ENCODE measurements around the gene IL10RB.
"Not testable (repeated sequence)": the region's sequence is repeated elsewhere in the genome, so short reads cannot be mapped to it uniquely, and the experiment has no call there.

IL10RB gene

DNA sequence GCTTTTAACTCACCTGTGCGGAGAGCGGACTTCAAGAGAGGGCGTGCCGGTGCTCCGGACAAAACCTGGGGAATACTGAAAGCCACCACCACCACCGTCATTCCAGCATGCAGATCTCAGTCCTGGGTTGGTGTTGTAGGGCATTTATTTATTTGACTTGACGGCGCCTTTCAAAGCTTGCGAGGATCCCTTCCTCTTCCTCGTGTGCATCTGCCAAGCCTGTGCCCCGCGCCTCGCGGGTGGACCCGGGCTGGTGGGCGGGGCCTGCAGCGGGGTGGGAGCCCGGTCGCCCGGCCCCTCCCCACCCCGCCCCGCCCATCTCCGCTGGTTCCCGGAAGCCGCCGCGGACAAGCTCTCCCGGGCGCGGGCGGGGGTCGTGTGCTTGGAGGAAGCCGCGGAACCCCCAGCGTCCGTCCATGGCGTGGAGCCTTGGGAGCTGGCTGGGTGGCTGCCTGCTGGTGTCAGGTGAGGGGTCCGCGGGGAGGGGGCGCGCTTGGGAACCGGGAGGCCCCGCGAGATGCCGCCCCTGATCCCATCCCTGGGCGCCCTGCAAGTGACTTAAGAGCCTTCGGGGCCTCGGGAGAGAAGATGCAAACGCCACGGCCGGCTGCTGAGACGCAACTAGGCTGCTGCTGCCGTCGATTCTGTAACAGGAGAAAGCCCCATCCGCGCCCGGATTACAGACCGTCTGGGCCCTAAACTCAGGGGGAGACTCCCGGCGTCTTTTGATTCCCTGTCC lies at the start of gene IL10RB:
Gene IL10RB, plus strand, starts transcription at position 318 of the 739 bp plus-strand sequence. Its CDS starts 99 bp downstream, at position 417.
- ATAC-seq = peak; percentile 57 to 66

DNA sequence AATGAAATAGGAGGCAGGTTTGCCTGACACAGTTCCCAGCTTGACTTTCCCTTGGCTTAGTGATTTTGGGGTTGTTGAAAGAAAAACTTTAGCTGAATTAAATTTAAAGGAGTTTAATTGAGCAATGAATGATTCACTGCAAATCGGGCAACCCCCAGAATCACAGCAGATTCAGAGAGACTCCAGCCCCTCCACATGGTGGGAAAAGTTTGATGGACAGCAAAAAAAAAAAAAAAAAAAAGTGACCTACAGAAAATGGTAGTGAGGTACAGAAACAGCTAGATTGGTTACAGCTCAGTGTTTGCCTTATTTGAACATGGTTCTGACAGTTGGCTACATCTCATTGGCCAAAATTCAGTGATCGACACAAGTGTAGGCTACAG lies 49.0 kb upstream of the IL10RB start:
- ATAC-seq = no peak

DNA sequence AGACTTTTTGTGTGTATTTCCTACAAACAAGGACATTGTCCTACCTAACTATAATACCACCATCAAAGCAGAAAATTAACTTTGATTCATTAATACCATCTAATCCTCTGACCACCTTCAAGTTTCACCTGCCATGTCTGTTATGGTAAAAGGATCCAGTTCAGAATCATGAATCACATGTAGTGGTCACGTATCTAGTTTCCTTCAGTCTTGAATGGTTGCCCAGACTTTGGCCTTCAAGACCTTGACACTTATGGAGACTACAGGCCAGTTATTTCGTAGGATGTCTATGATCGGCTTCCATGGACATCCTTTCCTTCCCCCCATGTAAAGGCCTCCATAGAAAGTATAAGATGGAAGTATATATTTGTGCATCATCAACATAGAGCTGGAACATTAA lies 46.9 kb upstream of the IL10RB start:
- ATAC-seq = no peak

DNA sequence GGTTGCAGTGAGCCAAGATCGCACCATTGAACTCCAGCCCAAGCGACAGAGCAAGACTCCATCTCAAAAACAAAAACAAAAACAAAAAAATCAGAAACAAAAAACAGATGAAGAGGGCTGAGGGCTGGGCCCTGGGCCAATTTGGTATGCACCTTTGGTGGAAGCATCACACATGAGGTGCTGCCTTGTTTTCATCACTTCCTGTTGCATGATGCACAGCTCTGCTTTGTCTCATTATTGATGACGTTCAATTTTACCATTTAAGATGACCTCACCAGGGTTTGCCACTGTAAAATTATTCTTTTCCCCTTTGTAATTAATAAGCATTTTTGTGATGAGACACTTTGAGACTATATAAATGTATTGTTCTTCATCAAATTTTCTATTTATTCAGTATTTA lies 46.2 kb upstream of the IL10RB start:
- ATAC-seq = no peak

DNA sequence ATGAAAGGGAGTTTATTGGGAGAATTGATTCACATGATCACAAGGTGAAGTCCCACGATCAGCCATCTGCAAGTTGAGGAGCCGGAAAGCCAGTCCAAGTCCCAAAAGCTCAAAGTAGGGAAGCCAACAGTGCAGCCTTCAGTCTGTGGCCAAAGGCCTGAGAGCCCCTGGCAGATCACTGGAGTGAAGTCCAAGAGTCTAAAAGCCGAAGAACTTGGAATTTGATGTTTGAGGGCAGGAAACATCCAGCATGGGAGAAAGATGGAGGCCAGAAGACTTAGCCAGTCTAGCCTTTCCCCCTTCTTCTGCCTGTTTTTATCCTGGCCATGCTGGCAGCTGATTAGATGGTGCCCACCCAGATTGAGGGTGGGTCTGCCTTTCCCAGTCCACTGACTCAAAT lies 40.8 kb upstream of the IL10RB start:
- not testable (repeated sequence) for ATAC-seq

DNA sequence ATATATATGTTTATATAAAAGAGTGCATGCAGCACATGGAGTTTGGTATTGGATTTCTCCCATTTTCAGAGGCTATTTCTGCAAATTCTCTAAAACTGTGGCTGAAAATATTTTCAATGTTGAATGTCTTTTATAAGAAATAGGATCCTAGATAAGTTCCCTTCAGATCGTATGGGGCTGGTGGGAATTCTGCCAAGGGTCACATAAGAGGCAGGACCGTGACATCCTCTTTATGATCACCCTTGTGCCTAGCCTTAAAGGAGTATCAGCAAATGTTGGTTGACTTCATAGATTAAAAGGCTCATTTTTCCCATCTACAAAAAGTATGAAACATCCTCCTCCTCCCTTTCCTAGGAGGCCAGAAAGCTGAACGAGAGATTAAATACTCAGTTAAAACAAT lies 37.7 kb upstream of the IL10RB start:
- no peak for ATAC-seq

DNA sequence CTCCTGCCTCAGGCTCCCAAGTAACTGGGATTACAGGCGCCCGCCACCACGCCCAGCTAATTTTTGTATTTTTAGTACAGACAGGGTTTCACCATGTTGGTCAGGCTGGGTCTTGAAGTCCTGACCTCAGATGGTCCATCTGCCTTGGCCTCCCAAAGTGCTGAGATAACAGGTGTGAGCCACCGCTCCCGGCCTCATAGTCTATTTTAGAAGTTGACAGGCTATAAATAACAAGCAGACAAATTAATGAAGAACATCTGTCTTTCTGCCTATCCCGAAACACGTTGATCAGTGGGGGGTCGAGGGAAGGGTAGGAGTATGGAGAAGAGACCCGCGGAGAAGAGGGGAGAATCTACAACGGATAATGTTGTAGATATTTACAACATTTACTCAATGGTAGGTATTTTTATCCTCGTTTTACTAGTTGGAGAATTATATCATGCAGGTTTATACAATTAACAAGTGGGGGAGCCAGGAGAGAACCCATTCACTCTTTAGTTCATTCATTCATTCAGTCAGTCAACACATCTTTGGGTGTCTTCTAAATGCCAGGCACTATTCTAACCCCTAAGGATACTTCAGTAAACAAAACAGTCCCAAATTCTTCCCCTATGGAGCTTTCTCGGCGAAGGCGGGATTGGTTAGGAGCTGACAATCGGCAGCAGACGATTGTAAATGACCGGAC lies 36.9 kb upstream of the IL10RB start:
- no peak for ATAC-seq

DNA sequence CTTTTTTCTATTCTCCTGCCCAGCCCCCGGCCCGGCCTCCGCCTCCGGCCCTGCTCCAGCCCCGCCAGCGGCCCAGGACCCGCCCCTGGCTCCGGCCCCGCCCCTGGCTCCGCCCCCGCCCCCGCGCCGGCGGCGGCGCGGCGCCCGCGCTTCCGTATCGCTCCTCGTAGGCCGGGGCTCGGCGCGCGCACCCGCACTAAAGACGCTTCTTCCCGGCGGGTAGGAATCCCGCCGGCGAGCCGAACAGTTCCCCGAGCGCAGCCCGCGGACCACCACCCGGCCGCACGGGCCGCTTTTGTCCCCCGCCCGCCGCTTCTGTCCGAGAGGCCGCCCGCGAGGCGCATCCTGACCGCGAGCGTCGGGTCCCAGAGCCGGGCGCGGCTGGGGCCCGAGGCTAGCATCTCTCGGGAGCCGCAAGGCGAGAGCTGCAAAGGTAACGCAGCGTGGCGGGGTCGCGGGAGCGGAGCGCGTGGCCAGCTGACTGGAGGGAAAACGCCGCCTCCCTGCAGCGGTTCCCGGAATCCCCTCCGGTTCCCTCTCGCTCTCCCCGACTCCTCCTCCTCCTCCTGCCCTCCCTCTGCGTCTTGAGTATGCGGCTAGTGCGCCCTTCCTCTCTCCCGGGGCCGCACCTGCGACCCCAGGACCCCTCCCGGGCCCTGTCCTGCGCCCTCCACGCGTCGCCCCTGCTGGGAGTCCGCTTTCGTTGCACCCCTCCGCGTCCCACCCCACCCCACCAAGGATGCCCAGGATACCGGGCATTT lies 36.2 kb upstream of the IL10RB start, which contains the start of gene IFNAR2:
Gene IFNAR2, plus strand, starts transcription at position 155 of the 761 bp plus-strand sequence. CDS start 11,985 bp downstream, outside the sequence.
- peak; percentile 52 to 58 for ATAC-seq

DNA sequence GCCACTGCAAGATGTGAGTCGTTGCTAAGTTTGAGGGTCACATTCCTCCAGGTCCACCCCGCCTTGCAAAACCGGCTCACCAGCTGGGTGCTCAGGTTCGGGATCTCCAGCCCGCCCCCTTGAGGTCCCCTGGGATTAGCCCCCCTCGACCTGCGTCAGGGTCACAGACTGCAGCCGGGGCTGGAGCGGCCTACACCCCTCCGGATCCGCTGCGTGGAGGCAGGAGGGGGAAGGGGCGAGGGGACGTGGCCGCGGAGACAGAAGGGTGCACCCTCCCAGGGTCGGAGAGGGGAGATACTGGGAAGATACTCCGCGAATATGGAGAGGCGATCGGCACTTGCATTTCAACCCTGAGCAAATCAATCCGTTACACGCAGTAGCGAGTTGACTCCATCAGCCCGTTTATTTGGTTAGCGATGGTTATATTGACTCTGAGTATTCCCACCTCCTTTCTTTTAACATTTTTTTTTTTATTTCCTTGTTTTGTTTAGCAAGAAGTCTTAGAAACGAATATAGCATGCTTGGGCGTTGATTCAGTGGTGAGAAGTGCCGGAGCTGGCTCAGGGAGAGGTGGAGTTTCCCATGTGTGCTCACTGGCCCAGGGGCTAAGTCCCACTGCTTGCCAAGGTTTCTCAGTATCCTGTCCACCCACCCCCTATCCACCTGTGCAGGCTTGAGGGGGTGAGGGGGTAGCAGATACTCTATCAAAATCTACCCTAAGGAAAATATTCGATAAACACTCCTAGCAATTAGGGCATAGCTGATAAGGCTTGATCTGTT lies 35.4 kb upstream of the IL10RB start:
- ATAC-seq = peak; percentile 3 to 4

DNA sequence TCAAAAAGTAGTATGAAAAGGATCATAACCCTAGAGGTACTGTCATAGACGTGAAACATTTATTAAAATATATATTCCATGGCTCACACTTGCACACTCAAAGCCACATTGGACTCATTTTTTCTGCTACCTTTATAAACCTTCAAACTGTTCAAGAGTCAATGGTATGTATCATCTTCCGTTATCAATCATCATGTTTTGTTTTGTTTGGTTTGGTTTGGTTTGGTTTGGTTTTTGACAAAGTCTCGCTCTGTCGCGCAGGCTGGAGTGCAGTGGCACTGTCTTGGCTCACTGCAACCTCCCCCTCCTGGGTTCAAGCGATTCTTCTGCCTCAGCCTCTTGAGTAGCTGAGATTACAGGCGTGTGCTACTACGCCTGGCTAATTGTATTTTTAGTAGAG lies 34.6 kb upstream of the IL10RB start:
- peak; percentile 84 to 85 for ATAC-seq

DNA sequence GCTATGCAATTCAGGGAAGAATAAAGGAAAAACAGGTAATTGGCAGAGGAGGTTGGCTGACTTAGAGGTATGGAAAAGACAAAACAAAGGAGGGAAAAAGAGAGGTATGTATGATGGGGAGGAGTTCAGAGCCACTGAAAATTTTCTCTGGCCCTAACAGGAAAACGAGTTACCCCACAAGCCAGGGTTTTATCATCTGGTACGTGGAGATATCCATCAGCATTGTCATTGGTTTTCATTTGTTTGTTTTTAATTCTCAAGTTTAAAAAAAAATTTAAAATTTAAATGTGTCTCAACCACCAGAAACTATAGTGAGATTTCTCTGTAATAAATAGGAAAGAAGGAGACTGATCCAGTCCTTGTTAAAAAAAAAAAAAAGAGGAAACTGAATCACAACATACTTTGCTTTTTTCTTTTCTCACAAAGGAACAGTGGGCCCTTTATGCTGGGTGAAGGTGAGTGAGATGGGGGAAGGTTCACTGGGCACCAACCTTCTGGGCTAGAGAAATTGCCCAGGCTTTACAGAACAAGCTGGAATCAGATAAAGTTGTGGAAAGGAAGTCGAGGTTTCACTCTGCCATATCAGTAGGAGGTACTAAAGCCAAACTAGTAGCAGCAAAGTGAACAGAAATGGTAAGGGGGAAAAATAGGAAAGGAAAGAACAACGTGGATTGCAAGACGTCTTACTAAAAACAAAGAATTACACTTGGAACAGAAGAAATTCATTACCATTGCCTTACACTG lies 33.7 kb upstream of the IL10RB start:
- no peak for ATAC-seq

DNA sequence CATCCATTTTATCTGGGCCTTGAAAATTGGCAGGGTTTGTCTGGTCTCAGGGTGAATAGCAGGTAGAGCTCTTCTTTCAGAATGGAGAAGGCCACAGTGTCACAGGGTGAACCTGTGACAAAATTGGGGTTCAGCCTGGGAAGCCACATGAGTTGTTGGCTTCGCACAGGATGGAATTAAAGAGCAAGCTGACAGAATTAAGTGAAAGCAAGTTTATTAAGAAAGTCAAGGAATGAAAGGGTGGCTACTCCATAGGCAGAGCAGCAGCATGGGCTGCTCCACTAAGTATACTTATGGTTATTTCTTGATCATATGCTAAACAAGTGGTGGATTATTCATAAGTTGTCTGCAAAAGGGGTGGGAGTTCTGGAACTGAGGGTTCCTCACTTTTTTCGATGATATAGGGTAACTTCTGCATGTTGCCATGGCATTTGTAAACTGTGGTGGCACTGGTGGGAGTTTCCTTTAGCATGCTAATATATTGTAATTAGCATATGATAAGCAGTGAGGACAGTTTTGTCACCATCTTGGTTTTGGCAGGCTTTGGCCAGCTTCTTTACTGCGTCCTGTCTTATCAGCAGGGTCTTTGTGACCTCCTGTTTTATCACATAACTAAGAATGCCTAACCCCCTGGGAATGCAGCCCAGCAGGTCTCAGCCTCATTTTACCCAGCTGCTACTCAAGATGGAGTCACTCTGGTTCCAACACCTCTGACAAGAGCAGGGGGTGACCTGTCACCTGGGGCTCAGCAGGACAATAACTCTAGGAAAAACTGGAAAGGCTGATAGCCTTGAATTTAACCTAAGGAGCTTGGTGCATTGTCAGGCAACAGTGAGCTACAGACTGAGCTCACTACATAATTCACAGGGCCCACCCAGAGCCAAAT lies 31.3 kb upstream of the IL10RB start:
- ATAC-seq = peak; percentile 12 to 27

DNA sequence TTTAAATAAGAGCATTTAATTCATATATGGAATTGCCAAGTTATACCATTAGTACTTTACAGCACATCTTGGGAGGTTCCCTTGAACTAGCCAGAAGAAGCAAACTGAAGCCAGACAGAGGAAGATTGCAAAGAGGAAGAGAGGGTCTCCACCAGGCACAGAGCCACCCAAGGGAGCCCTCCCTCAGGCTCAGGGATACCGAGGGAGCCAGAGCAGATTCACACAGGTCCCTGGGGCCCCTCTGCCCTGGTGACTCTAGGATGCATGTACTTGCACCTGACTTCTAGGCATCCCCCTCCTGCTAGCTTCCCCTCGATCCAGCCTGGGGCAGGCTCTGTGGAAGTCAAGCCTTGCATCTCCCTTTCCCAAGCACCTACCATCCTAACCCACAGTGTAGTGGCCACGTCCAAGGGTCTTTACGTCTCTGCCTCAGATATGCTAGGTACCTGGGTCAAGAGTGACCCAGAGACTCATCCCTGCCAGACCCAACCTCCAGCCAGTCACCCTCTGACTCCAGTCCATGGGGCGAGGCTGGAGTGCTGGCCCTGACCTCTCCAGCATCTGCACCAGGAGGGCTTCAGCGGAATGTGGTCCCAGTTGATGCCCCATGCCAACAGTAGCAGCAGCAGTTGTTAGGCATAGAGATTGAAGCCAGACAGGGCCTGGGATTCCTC lies 30.0 kb upstream of the IL10RB start:
- ATAC-seq = no peak

DNA sequence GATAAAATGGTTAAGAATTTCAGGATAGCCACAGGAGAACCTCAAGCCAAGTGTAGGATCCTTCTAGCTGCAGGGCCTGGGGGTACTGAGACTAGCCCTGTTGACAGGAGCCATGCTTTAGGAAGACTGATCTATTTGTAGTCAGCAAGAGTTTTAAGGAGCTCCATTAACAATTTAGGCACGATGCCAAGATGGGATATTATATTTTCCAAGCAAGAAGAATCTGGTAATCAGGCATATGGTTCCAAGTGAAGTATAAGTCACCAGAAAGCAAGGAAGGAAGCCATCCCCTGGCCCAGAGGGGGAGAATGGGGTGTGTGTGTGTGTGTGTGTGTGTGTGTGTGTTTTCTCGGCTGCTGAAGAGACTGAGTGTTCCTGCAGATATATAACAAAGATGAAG lies 29.4 kb upstream of the IL10RB start:
- no peak for ATAC-seq

DNA sequence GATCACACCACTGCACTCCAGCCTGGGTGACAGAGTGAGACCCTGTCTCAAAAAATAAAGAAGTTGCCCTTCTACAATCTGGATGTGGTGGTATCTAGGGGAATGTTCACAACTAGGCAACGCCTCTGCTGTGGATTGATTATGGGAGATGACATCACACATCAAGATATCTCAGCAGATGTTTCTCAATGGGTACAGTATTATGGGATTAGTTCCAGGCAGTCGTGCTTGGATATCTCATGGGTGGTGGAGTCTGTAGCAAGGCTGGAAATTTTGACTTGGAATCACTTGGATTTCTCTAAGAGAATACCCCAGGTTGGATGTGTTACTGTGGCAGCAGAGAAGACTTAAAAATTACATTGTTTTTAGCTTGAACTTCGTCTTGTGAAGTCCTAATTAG lies 28.7 kb upstream of the IL10RB start:
- no peak for ATAC-seq

DNA sequence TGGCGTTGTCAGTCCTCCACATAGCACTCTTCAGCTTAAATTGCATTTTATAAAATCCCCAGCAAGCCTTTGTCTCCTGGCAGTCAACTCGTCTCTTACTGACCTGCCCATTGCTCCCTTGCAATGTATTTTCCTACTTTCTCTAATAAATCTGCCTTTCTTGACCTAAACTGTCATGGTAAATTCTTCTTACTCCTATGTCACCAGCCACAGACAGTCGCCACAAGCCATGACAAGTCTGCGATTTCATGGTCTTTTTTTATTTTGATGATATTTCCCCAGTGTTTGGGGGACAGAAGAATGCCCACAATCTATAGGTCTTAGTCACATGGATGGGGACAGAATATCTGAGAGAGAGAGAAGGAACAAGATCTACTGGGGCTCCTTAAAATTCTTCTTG lies 28.0 kb upstream of the IL10RB start:
- peak; percentile 38 to 42 for ATAC-seq

DNA sequence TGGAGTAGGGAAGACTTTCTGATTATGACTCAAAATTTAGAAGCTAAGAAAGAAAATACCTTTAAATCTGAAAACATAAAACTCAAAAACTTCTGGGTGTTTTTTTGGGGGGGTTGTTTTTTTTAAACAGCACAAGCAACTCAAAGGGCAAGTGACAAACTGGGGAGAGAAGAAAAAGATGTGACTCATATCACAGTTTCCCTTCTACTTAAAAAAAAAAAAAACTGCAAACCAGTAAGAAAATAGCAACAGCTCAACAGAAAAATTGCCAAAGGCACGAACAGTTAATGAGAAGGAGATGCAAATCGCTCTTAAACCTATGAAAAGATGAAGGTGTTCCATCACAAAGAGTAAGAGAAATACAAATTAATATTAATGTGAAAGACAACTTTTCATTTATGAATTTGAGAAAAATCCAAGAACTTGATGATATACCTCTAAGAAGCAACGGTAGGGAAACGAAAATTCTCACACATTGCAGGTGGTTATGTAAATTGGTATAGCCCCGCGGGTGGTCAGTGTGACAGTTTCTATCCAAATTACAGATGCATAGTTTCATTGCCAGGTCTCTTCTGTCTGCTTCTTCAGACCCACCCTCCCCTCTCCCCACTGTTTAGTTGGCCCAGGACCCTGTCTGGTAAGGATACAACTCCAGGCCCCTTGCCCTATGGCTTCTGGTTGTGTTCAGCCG lies 27.5 kb upstream of the IL10RB start:
- ATAC-seq = peak; percentile 55 to 68

DNA sequence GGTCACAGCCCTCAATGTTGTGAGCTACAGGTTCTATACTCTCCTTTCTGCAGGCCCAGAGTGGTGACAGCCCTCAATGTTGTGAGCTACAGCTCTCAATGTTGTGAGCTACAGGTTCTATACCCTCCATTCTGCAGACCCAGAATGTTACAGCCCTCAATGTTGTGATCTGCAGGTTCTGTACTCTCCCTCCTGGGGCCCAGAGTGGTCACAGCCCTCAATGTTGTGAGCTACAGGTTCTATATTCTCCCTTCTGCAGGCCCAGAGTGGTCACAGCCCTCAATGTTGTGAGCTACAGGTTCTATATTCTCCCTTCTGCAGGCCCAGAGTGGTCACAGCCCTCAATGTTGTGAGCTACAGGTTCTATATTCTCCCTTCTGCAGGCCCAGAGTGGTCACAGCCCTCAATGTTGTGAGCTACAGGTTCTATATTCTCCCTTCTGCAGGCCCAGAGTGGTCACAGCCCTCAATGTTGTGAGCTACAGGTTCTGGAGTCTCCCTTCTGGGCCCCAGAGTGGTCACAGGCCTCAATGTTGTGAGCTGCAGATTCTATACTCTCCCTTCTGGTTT lies 26.5 kb upstream of the IL10RB start:
- not testable (repeated sequence) for ATAC-seq

DNA sequence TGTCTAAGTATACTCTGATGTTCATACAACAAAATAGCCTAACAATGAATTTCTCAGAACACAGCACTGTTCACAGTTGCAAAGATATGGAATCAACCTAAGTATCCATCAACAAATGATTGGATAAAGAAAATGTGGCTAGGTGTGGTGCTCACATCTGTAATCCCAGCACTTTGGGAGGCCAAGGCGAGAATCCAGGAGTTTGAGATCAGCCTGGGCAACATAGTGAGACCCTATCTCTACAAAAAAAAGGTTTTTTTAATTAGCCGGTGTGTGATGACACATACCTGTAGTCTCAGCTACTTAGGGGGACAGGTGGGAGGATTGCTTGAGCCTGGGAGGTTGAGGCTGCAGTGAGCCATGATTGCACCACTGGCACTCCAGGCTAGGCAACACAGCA lies 25.8 kb upstream of the IL10RB start:
- peak in 1 of 2 donors; percentile 12 for ATAC-seq

All from activated CD4-positive, CD25-positive, alpha-beta regulatory T cell treated with anti-CD3 and anti-CD28 coated beads, Interleukin-2, amount 50 U/mL, for 24 hours (primary cell).